Skeletal muscle satellite cell (primary cell): ENCODE data around the gene SLC36A1.
"Not testable (repeated sequence)": the region's sequence is repeated elsewhere in the genome, so short reads cannot be mapped to it uniquely, and the experiment has no call there.

Source experiments
- H3K27me3 ChIP-seq: 2 replicates; pipeline ENCODE4 v1.7.0; 2013; ENCODE audit warnings: low read length; ENCODE audit not compliant: control insufficient read depth, insufficient read depth
- H3K36me3 ChIP-seq: 2 replicates; pipeline ENCODE4 v1.7.0; 2013; ENCODE audit warnings: mild to moderate bottlenecking, control low read depth, low read length; ENCODE audit not compliant: insufficient read depth
- H3K4me1 ChIP-seq: 2 replicates; pipeline ENCODE4 v1.7.0; 2013; ENCODE audit warnings: low read length; ENCODE audit not compliant: control insufficient read depth, insufficient read depth
- H3K4me2 ChIP-seq: 2 replicates; pipeline ENCODE4 v1.7.0; 2013; ENCODE audit warnings: mild to moderate bottlenecking, low read length
- H3K4me3 ChIP-seq: 2 replicates; pipeline ENCODE4 v1.7.0; 2013; ENCODE audit warnings: low read length
- H3K9ac ChIP-seq: 2 replicates; pipeline ENCODE4 v1.7.0; 2013; ENCODE audit warnings: mild to moderate bottlenecking, low read depth, low read length, moderate library complexity
- H3K9me3 ChIP-seq: replicated peaks from 2 replicates; pipeline ENCODE4 v1.7.0; 2013; ENCODE audit warnings: mild to moderate bottlenecking, control low read depth, low read length

Gene SLC36A1

GRCh38 chr5:151492729-151493128 lies 45.3 kb downstream of the SLC36A1 start:
- Histone ChIP-seq H3K9me3 (no peaks in the 10 kb centered on the region), H3K4me1 (peaks cover 8% of the 10 kb centered on the region), H3K9ac (no peak overlapping the region), H3K27me3 (no peaks in the 10 kb centered on the region), H3K36me3 (peaks cover 7% of the 10 kb centered on the region), H3K4me2 (no peak overlapping the region), H3K4me3 (no peak overlapping the region)

GRCh38 chr5:151493665-151494064 lies 46.3 kb downstream of the SLC36A1 start:
- H3K9me3 ChIP-seq, result no peaks in the 10 kb centered on the region
- H3K4me1 ChIP-seq, result peaks cover 8% of the 10 kb centered on the region
- H3K9ac ChIP-seq, result no peak overlapping the region
- no peak overlapping the region for H3K4me2 ChIP-seq
- H3K4me3 ChIP-seq, result no peak overlapping the region
- no peaks in the 10 kb centered on the region for H3K36me3 ChIP-seq
- H3K27me3 ChIP-seq, result no peaks in the 10 kb centered on the region

GRCh38 chr5:151495320-151495719 lies 47.9 kb downstream of the SLC36A1 start:
- Histone ChIP-seq H3K4me1 (peaks cover 8% of the 10 kb centered on the region), H3K4me3 (no peak overlapping the region), H3K9ac (no peak overlapping the region), H3K9me3 (no peaks in the 10 kb centered on the region), H3K4me2 (no peak overlapping the region), H3K27me3 (no peaks in the 10 kb centered on the region), H3K36me3 (no peaks in the 10 kb centered on the region)

- peaks cover 8% of the 10 kb centered on the region for H3K4me1 ChIP-seq
- H3K9me3 ChIP-seq, result no peaks in the 10 kb centered on the region
These were observed 48.7 kb downstream of the SLC36A1 start for GRCh38 chr5:151496041-151496484.

GRCh38 chr5:151497391-151498002 lies 50.1 kb downstream of the SLC36A1 start:
- Histone ChIP-seq H3K9me3 (no peaks in the 10 kb centered on the region), H3K9ac (no peak overlapping the region), H3K4me1 (peaks cover 5% of the 10 kb centered on the region), H3K36me3 (no peaks in the 10 kb centered on the region), H3K27me3 (no peaks in the 10 kb centered on the region), H3K4me2 (no peak overlapping the region), H3K4me3 (no peak overlapping the region)

More at GRCh38 chr5:151496041-151496484, 48.7 kb downstream of the SLC36A1 start:
- Histone ChIP-seq H3K4me2 (no peak overlapping the region), H3K27me3 (no peaks in the 10 kb centered on the region), H3K4me3 (no peak overlapping the region), H3K36me3 (no peaks in the 10 kb centered on the region), H3K9ac (no peak overlapping the region)

- Histone ChIP-seq H3K36me3 (no peaks in the 10 kb centered on the region), H3K27me3 (no peaks in the 10 kb centered on the region), H3K4me3 (no peak overlapping the region), H3K4me1 (no peaks in the 10 kb centered on the region), H3K4me2 (no peak overlapping the region), H3K9me3 (no peaks in the 10 kb centered on the region), H3K9ac (no peak overlapping the region)
These were observed 51.2 kb downstream of the SLC36A1 start for GRCh38 chr5:151498395-151499155.

- H3K4me2 ChIP-seq, result no peak overlapping the region
- no peaks in the 10 kb centered on the region for H3K9me3 ChIP-seq
- no peaks in the 10 kb centered on the region for H3K4me1 ChIP-seq
- H3K27me3 ChIP-seq, result no peaks in the 10 kb centered on the region
- no peak overlapping the region for H3K4me3 ChIP-seq
- no peak overlapping the region for H3K9ac ChIP-seq
- no peaks in the 10 kb centered on the region for H3K36me3 ChIP-seq
These were observed 52.2 kb downstream of the SLC36A1 start for GRCh38 chr5:151499501-151500035.

- no peak overlapping the region for H3K9ac ChIP-seq
- H3K4me2 ChIP-seq, result no peak overlapping the region
- H3K9me3 ChIP-seq, result no peaks in the 10 kb centered on the region
- no peak overlapping the region for H3K4me3 ChIP-seq
- H3K4me1 ChIP-seq, result no peaks in the 10 kb centered on the region
- H3K36me3 ChIP-seq, result no peaks in the 10 kb centered on the region
- H3K27me3 ChIP-seq, result no peaks in the 10 kb centered on the region
These were observed 56.6 kb downstream of the SLC36A1 start for GRCh38 chr5:151504006-151504405.

GRCh38 chr5:151508308-151508707 lies 60.9 kb downstream of the SLC36A1 start:
- H3K36me3 ChIP-seq, H3K4me2 ChIP-seq, H3K4me1 ChIP-seq, H3K9me3 ChIP-seq, H3K4me3 ChIP-seq, H3K9ac ChIP-seq, H3K27me3 ChIP-seq: not testable (repeated sequence)

GRCh38 chr5:151509231-151509630 lies 61.8 kb downstream of the SLC36A1 start:
- H3K9me3 ChIP-seq, result no peaks in the 10 kb centered on the region
- H3K36me3 ChIP-seq, result no peaks in the 10 kb centered on the region
- H3K4me1 ChIP-seq, result no peaks in the 10 kb centered on the region
- H3K4me2 ChIP-seq, result no peak overlapping the region
- H3K9ac ChIP-seq, result no peak overlapping the region
- H3K27me3 ChIP-seq, result no peaks in the 10 kb centered on the region
- no peak overlapping the region for H3K4me3 ChIP-seq

- Histone ChIP-seq H3K9me3 (no peaks in the 10 kb centered on the region), H3K4me1 (no peaks in the 10 kb centered on the region), H3K9ac (no peak overlapping the region), H3K27me3 (no peaks in the 10 kb centered on the region), H3K4me2 (no peak overlapping the region), H3K4me3 (no peak overlapping the region), H3K36me3 (no peaks in the 10 kb centered on the region)
These were observed 62.4 kb downstream of the SLC36A1 start for GRCh38 chr5:151509836-151510235.
